IPS DF 6.9 (cell line): ENCODE results near the gene CCDC7.
"Not testable (repeated sequence)": the region's sequence is repeated elsewhere in the genome, so short reads cannot be mapped to it uniquely, and the experiment has no call there.

Source experiments
- DNase-seq: peaks from one replicate; pipeline ENCODE4 v3.0.0-alpha.2; 2013; ENCODE audit warnings: low read depth, low spot score
- H3K27ac ChIP-seq: one replicate; pipeline ENCODE4 v1.5.1; 2013; ENCODE audit warnings: low read length, control low read depth
- H3K27me3 ChIP-seq: 2 replicates; pipeline ENCODE4 v1.6.1; 2013; ENCODE audit warnings: mild to moderate bottlenecking, low read length; ENCODE audit not compliant: control insufficient read depth, insufficient read depth
- H3K36me3 ChIP-seq: 2 replicates; pipeline ENCODE4 v1.6.1; 2013; ENCODE audit warnings: low read length; ENCODE audit not compliant: control insufficient read depth, insufficient read depth
- H3K4me1 ChIP-seq: 2 replicates; pipeline ENCODE4 v1.6.1; 2013; ENCODE audit warnings: low read length; ENCODE audit not compliant: control insufficient read depth, insufficient read depth
- H3K4me3 ChIP-seq: 2 replicates; pipeline ENCODE4 v1.5.1; 2013; ENCODE audit warnings: mild to moderate bottlenecking, low read length
- H3K9me3 ChIP-seq: 2 replicates; pipeline ENCODE4 v1.6.1; 2013; ENCODE audit warnings: low read length, inconsistent platforms; ENCODE audit not compliant: control insufficient read depth, insufficient read depth
- WGBS: extraction: QIAGEN DNeasy Blood & Tissue Kit; methylation state at CpG from one replicate; pipeline ENCODE4 v1.1.7; 2013; ENCODE audit warnings: mixed read lengths, missing lambda C conversion rate; ENCODE audit not compliant: insufficient read length, insufficient coverage; 5-methylcytosine and 5-hydroxymethylcytosine counted together

The CCDC7 gene

DNA sequence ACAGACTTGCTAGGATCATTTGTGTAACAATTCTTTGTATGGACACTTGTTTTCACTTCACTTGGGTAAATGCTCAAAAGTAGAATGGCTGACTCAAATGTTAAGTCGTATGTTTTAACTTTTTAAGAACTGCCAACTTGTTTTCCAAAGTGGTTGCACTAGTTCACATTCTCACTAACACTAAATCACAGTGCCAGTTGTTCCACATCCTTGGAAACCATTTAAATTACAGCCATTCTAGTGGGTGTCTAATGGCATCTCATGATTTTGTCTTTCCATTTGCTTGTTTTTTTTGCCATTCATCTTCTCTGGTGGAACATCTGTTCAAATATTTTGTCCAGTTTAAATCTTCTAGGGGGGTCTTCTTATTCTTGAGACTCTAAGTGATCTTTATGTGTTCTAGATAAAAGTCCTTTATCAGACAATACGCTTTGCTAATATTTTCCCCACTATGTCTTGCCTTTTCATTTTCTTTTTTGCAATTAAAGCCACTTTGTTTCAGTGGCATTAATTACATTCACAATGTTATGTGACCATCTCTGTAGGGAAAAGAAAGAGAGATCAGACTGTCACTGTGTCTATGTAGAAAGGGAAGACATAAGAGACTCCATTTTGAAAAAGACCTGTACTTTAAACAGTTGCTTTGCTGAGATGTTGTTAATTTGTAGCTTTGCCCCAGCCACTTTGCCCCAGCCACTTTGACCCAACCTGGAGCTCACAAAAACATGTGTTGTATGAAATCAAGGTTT lies 448.1 kb downstream of the CCDC7 start:
- Histone ChIP-seq H3K4me3 (no peak overlapping the region), H3K9me3 (no peaks in the 10 kb centered on the region), H3K36me3 (no peaks in the 10 kb centered on the region), H3K27ac (no peak overlapping the region), H3K27me3 (no peaks in the 10 kb centered on the region), H3K4me1 (no peaks in the 10 kb centered on the region)
- WGBS = no CpG with 5 or more reads among the region's 2 CpGs
- no peak for DNase-seq

GRCh38 chr10:32895200-32895968 lies 449.4 kb downstream of the CCDC7 start:
- H3K27ac ChIP-seq, H3K9me3 ChIP-seq, H3K4me1 ChIP-seq, H3K36me3 ChIP-seq, H3K4me3 ChIP-seq, DNase-seq, H3K27me3 ChIP-seq: not testable (repeated sequence)
- WGBS = no CpG with 5 or more reads among the region's 7 CpGs

- H3K4me1 ChIP-seq = no peaks in the 10 kb centered on the region
These were observed 455.9 kb downstream of the CCDC7 start for GRCh38 chr10:32901815-32902214.

DNA sequence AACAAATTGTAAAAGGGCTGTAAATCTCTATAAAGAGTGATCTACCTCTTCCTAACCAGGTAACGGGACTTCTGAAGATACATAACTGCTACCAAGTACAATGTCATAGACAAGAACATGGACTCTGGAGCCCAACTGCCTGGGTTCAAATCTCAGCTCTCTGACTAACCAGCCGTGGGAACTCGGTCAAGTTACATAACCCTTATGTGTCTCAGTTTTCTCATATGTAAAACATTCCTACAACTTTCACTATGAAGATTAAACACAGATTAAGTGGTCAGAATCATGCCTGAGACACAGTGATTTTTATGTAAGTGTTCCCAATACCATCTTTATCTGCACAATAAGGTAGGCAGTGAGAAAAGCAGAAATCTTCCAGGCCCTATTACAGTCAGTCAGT lies 459.5 kb downstream of the CCDC7 start:
- H3K36me3 ChIP-seq = no peaks in the 10 kb centered on the region; the same call in 1 of the 2 replicates

More at GRCh38 chr10:32901815-32902214, 455.9 kb downstream of the CCDC7 start:
- Histone ChIP-seq H3K27ac (no peak overlapping the region), H3K27me3 (no peaks in the 10 kb centered on the region), H3K4me3 (no peak overlapping the region), H3K36me3 (no peaks in the 10 kb centered on the region; the same call in 1 of the 2 replicates), H3K9me3 (no peaks in the 10 kb centered on the region)
- no peak for DNase-seq
- WGBS = no CpG with 5 or more reads among the region's 9 CpGs

DNA sequence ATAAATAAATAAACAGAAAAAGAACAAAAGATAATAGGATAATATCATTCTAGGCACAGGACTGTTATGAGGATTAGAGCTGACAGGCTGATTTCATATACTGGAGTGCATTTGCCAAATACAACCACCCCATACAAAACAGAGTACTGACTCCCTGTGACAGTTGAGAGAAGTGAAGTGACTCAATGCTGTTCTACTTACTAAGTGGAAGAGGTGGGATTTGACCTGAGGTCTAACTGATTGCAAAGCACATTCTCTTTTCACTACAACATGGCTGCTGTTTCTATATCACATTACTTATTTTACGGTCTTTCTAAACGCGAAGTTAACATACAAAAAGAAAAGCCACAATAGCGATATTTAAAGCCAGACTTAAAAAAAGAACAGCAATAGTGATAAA lies 460.7 kb downstream of the CCDC7 start:
- Histone ChIP-seq H3K4me1 (no peaks in the 10 kb centered on the region), H3K27ac (no peak overlapping the region), H3K36me3 (peaks cover 4% of the 10 kb centered on the region; the same call in 1 of the 2 replicates), H3K27me3 (no peaks in the 10 kb centered on the region), H3K9me3 (no peaks in the 10 kb centered on the region), H3K4me3 (no peak overlapping the region)
- DNase-seq = no peak
- no CpG with 5 or more reads among the region's 4 CpGs for WGBS

More for the DNA sequence above, 459.5 kb downstream of the CCDC7 start:
- Histone ChIP-seq H3K27me3 (no peaks in the 10 kb centered on the region), H3K27ac (no peak overlapping the region), H3K9me3 (no peaks in the 10 kb centered on the region), H3K4me1 (no peaks in the 10 kb centered on the region), H3K4me3 (no peak overlapping the region)
- DNase-seq = no peak
- WGBS = no CpG with 5 or more reads among the region's 3 CpGs

DNA sequence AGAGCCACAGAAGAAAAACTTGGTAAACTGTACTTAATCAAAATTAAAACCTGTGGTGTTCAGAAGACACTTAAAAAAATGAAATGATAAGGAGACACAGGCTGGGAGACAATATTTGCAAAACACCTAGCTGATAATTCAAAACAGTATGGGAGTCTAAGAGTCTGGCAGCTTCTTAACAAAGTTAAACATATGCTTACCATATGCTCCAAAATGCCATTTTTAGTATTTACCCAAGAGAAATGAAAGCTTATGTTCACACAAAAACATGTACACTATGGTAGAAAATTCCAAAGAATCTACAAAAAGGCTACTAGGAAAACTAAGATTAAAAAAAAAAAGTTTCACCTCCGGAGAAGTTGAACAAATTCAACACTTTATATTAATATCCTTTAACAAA lies 463.5 kb downstream of the CCDC7 start:
- Histone ChIP-seq H3K36me3 (peaks cover 7% of the 10 kb centered on the region; the same call in 1 of the 2 replicates), H3K9me3 (no peaks in the 10 kb centered on the region), H3K4me3 (no peak overlapping the region), H3K4me1 (no peaks in the 10 kb centered on the region), H3K27ac (no peak overlapping the region), H3K27me3 (no peaks in the 10 kb centered on the region)
- DNase-seq = no peak
- WGBS = 100% methylated on average over 1 of the region's 1 CpG

DNA sequence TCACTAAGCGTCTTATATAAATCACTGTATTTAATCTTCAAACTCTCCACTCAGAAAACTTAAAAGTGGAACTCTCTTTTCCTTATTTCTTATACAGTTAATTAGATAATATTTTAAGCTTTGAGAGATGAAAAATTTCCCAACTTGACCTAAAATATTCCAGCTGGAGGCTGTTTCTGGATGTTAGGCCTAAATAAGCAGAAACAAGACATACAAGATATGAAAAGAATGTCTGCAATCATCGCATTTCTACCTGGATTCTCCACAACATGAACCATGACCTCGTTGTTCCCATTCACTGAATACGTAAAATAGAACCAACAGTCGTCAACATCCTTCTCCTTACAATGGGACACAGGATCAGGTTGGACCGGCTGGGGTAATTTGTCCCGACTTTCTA lies 464.0 kb downstream of the CCDC7 start:
- not testable (repeated sequence) for H3K36me3 ChIP-seq, H3K9me3 ChIP-seq, H3K4me3 ChIP-seq, DNase-seq, H3K27me3 ChIP-seq, H3K27ac ChIP-seq, H3K4me1 ChIP-seq
- 100% methylated on average over 1 of the region's 7 CpGs for WGBS

DNA sequence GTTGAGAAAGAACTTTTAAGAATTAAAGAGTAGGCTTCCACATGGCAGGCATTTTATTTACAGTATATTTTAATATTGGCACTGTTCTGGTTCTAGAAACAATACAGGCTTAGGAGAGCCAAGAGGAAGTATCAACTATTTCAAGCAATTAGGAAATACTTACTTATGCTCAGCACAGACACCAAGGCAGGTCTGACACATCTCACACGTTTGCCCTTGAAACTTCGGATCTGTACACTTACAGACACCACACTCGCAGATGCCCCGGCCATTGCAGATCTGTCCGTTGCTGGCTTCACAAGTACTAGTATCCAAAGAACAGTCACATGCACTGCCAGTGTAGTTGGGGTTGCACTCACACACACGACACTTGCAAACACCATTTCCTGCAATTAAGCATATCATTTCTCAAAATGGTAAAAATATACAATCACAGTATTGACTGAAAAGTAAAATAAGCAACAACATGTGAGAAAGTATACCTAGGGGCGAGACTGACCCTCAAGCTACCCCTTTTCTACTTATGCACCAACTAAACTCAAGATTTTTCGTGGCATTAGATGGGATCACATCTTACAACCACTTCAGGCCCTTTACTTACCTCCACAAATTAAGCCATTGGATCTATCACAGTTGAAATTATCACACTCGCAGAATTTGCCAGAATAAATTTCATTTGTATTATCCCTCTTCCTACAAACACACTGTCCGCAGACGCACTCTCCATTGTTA lies 465.5 kb downstream of the CCDC7 start:
- Histone ChIP-seq H3K4me1 (no peaks in the 10 kb centered on the region), H3K27ac (no peak overlapping the region), H3K9me3 (no peaks in the 10 kb centered on the region), H3K4me3 (no peak overlapping the region), H3K27me3 (no peaks in the 10 kb centered on the region), H3K36me3 (peaks cover 7% of the 10 kb centered on the region; the same call in 1 of the 2 replicates)
- no peak for DNase-seq
- no CpG with 5 or more reads among the region's 11 CpGs for WGBS

GRCh38 chr10:32917817-32918216 lies 471.9 kb downstream of the CCDC7 start:
- H3K4me1 ChIP-seq, H3K27me3 ChIP-seq, H3K4me3 ChIP-seq, H3K27ac ChIP-seq, DNase-seq, H3K9me3 ChIP-seq, H3K36me3 ChIP-seq: not testable (repeated sequence)
- WGBS = no CpG with 5 or more reads among the region's 5 CpGs

DNA sequence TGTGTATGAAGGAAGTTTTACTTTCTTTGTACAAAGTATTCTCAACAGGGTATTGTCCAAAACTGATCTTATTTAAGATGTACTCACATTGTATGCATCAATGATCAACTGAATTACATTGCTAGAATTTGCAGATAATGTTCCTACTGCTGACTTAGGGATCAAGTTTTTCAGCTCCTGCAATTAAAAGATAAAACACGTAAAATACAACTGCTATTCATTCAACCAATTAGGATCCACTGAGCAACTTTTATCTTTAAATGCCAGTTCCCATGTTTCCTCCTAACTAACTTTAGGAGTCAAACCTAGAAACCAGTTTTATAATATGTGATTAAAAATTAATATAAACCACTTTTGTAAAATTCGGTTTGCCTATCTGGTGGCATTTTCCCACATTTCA lies 476.2 kb downstream of the CCDC7 start:
- no peaks in the 10 kb centered on the region for H3K9me3 ChIP-seq
- H3K36me3 ChIP-seq = peaks cover 17% of the 10 kb centered on the region
- no CpG with 5 or more reads among the region's 2 CpGs for WGBS
- no peak for DNase-seq
- no peaks in the 10 kb centered on the region for H3K27me3 ChIP-seq
- no peaks in the 10 kb centered on the region for H3K4me1 ChIP-seq
- no peak overlapping the region for H3K4me3 ChIP-seq
- H3K27ac ChIP-seq = no peak overlapping the region
